Mucosa of gallbladder (tissue), 1 donor: Measurements from ENCODE around the gene FFAR1. TPM values are rescaled to one million over a fixed set of nuclear protein-coding genes. Genes with fewer than 3 reads are reported as not detected.
A peak's percentile ranks its signal among the peaks of the same experiment; 100 is the strongest.

ENCODE experiments used
- DNase-seq: peaks from one replicate; pipeline ENCODE4 v3.0.0-alpha.2; 2020; ENCODE audit warnings: low spot score
- total RNA-seq: library from RNA; stranded (reverse); gene quantifications from one replicate; pipeline ENCODE4 v1.2.1, GENCODE V29; 2021
- donor health status: DM: no; HTN: no; CAD: no.

Gene FFAR1
- total RNA-seq, 1 donor from 2014 or later = not detected

DNA sequence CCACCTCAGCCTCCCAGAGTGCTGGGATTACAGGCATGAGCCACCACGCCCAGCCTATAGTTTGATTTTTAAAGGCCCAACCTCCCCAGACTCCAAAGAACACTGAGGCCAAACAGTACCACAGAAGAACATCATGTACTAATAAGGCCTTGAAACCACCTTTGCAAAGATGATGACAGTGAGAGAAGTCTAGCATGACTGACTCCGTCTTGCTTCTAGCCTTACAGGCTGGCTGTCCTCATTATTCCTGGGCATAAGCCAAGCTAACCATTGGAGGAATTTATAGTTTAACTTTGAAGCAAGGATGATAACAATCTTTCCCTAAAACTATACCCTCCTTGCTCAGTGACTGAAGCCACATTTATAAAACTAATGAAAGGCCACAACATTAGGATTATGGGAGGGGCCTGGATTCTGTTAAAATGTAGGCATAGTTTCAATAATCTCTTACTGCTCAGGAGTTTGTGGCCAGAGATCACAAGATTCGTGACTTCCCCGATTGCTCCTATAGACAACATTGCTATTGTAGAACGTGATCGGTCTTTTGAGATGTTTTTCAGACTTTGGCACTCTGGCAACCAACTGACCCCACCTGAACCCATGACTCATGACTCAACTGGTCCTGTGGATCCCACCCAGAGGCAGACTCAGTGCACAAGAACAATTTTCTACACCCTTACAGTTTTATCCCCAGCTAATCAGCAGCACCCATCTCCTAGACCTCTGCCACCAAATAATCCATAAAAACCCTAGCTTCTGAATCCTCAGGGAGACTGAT is 40.8 kb downstream of the FFAR1 start:
- no peak for DNase-seq

GRCh38 chr19:35389192-35389861 is 41.6 kb downstream of the FFAR1 start:
- no peak for DNase-seq

- DNase-seq = no peak
These were observed 45.3 kb downstream of the FFAR1 start for GRCh38 chr19:35392742-35393715.

- peak; percentile 20 for DNase-seq
These were observed 47.9 kb downstream of the FFAR1 start for GRCh38 chr19:35395382-35396199.

DNA sequence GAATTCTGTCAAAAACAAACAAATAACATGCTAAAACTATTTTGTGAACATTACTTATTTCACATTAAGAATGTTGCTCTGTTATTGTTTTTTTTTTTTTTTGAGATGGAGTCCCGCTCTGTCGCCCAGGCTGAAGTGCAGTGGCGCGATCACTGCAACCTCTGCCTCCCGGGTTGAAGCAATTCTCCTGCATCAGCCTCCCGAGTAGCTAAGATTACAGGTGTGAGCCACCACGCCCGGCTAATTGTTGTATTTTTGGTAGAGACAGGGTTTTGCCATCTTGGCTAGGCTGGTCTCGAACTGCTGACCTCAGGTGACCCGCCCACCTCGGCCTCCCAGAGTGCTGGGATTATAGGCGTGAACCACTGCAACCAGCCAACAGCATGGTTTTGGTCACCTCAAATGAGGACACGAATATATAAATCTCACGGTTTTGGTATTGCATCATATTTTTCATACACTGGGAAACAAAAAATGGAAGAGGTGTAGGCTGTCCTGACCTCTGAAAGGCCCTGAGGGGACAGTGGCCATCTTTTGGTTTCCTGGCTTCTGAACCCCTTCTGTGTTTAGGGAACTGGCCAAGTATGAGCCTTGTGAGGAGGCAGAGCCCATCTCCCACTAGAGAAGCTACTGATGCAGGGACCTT is 48.7 kb downstream of the FFAR1 start:
- no peak for DNase-seq

DNA sequence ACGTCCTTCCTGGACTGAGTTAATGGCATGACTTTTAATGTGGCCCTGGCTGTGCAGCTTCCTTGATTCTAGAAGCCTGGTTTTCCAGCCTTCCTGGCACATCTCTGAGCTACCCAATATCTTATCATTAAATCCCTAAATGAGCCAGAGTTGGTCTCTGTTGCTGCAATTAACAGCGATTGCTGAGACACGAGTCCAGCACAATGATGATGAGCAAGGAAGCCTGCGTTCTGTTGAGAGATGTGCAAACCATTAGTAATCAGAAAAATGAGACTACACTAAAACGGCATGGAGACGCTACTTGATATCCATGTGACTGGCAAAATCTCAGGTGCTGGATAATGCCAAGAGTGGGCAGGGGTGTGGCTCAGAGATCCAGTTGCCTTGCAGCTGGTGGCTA is 49.4 kb downstream of the FFAR1 start:
- no peak for DNase-seq

Other genes starting within 250 kb of the FFAR1 start
- 139 TPM for gene FXYD3, start 232.1 kb upstream of the FFAR1 start, total RNA-seq
- gene LGI4, start 212.8 kb upstream of the FFAR1 start, total RNA-seq = 8.9 TPM
- gene FXYD1, start 209.1 kb upstream of the FFAR1 start, total RNA-seq = 94.0 TPM
- gene FXYD7, start 204.6 kb upstream of the FFAR1 start, total RNA-seq = not detected
- gene FXYD5, start 193.2 kb upstream of the FFAR1 start, total RNA-seq = 88.4 TPM
- not detected for gene FAM187B, start 119.2 kb upstream of the FFAR1 start, total RNA-seq
- gene LSR, start 98.9 kb upstream of the FFAR1 start, total RNA-seq = 229 TPM
- gene USF2, start 78.9 kb upstream of the FFAR1 start, total RNA-seq = 174 TPM
- 1.2 TPM for gene HAMP, start 65.4 kb upstream of the FFAR1 start, total RNA-seq
- not detected for gene MAG, start 55.7 kb upstream of the FFAR1 start, total RNA-seq
- 4.2 TPM for gene CD22, start 18.7 kb upstream of the FFAR1 start, total RNA-seq
- 0.29 TPM for gene FFAR3, start 10.6 kb downstream of the FFAR1 start, total RNA-seq
- not detected for gene GPR42, start 23.2 kb downstream of the FFAR1 start, total RNA-seq
- gene FFAR2, start 100.4 kb downstream of the FFAR1 start, total RNA-seq = 0.17 TPM
- gene KRTDAP, start 142.6 kb downstream of the FFAR1 start, total RNA-seq = not detected
- gene DMKN, start 165.7 kb downstream of the FFAR1 start, total RNA-seq = 1.8 TPM
- not detected for gene SBSN, start 180.4 kb downstream of the FFAR1 start, total RNA-seq
- not detected for gene GAPDHS, start 185.6 kb downstream of the FFAR1 start, total RNA-seq
- 87.6 TPM for gene TMEM147, start 197.7 kb downstream of the FFAR1 start, total RNA-seq
- not detected for gene ATP4A, start 215.8 kb downstream of the FFAR1 start, total RNA-seq
- gene PMIS2, start 238.3 kb downstream of the FFAR1 start, total RNA-seq = not detected